CD4-positive, alpha-beta T cell treated with Interleukin-15 for 4 hours (primary cell): ENCODE results near the gene CCDC187.
"Not testable (repeated sequence)": the region's sequence is repeated elsewhere in the genome, so short reads cannot be mapped to it uniquely, and the experiment has no call there.

Source experiments
- DNase-seq: peaks from one replicate; pipeline ENCODE4 v3.0.0-alpha.2; 2020; ENCODE audit warnings: low spot score

CCDC187 gene

GRCh38 chr9:136239135-136239982, 64.5 kb downstream of the CCDC187 start:
- DNase-seq, result no peak

DNA sequence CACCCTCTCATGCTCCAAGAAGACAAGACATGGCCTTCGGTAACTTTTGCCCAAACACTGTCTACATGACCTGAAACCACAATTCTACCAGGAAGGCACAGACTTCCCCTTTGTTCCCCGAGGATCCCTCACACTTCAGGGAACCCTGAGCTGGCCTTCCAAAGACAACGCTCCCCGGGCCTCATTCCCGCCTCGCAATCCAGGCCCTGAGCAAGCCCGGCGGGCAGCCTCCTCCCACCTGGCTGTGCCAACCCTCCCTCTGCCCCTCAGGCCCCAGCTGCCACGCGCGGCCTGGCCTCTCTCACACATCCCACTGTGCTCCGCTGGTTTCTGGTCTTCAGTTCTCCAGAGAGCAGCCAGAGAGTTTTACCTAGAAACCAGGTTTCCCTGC, 65.6 kb downstream of the CCDC187 start:
- DNase-seq, result no peak

DNA sequence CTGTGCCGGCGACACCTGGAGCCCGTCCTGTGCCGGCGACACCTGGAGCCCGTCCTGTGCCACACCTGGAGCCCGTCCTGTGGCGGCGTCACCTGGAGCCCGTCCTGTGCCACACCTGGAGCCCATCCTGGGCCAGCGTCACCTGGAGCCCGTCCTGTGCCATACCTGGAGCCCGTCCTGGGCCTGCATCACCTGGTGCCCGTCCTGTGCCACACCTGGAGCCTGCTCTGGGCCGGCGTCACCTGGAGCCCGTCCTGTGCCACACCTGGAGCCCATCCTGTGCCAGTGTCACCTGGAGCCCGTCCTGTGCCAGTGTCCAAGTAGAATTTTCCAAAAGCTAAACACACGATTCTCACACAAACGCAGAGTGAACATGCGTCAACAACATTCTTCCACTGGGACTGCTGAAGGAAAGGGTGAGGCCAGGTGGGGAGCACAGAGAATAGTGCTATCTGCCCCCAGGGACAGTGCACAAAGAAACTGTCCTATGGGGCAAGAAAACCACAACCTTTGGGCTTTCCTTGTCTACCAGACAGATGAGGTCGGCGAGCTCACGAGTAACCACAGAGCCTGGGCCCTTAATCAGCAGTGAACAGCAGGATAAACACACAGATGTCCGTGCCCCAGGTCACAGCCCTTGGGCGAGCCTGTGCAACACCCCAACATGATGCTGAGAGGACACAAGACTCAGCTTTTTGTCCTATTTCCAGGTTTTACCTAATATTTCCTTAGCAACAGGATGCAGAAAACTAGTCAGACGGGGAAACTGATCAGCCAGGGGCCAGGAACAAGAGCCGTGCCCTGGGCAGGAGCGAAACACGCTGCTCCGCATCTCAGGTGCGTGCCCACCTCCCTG, 66.2 kb downstream of the CCDC187 start:
- no peak for DNase-seq

GRCh38 chr9:136236471-136237410, 67.2 kb downstream of the CCDC187 start:
- DNase-seq, result not testable (repeated sequence)

- DNase-seq, result no peak
These were observed 68.0 kb downstream of the CCDC187 start for GRCh38 chr9:136235709-136236455.

DNA sequence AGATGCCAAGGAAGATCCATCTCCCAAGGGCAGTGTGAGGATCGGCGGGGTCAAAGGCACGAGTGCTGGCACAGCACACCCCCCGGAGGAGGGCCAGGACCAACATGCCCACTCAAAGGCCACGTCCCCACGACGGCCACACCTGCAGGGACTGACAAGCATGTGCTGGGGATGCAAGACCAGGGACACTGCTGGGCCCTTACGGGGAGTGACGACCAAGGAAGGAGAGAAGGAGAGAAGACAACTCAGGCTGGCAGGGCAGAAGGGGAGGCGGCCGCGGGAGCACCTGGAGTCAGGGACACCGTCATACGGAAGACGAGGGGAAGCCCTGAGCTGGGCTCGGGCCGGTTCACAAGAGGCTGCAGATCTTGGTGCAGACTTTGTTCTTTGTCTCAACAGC, 68.7 kb downstream of the CCDC187 start:
- no peak for DNase-seq

GRCh38 chr9:136234597-136234996, 69.3 kb downstream of the CCDC187 start:
- DNase-seq, result no peak

- DNase-seq, result no peak
These were observed 70.0 kb downstream of the CCDC187 start for GRCh38 chr9:136233868-136234267.

GRCh38 chr9:136233411-136233810, 70.5 kb downstream of the CCDC187 start:
- no peak for DNase-seq

DNA sequence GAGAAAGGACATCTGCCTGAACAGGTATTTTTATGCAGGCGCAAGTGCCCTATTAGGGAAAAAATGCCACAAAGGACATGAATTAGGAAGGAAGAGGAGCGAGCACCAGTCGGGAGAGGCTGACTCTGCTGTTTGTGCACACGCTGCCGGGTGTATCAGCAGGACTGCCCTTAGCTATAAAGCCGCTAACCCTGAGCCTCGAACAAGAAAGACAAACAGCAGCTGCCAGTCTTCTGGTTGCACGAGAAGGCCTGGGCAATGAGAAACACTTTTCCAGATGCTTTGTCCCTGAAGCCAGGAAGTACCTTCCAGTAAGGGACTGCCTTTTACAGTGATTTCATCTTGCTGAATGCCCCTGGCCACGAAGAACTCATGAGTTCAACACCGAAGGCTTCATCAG, 70.9 kb downstream of the CCDC187 start:
- no peak for DNase-seq

DNA sequence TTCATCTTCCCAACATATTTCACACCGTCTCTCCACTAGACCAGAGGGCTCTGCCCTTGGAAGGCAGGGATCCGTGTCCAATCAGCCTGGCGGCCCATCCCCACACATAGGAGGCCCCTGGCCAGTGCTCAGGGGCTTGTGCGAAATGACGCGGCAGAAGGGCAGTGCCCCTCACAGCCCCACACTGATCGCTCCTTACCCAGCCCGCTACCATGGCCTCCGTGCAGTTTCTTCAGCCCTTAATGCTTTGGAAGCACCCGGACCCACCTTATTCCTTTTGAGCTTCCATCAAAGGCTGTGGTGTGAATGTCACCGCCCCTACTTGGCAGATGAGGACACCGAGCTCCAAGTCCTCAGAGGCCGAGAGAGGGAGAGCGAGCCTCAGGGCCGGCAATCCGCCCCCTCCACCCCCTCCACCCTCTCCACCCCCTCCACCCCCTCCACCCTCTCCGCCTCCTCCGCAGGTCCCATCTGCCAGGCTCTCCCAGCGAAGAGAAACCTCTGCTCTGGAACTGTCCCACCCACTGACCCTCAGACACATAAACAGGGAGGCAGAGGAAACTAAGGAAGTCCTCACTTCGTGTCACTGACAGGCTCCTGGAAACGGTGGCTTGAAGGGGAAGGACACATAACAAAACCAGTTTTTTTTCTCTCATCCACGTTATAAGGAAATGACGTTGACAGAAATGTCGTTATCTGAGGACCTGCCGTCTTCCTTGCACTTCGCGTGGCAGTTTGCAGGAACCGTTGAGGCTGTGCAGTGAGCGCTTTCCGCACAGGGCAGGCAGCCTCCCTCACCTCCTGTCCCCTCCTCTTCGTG, 72.2 kb downstream of the CCDC187 start:
- peak; percentile 13 for DNase-seq

- DNase-seq, result no peak
These were observed 73.1 kb downstream of the CCDC187 start for GRCh38 chr9:136230773-136231172.

GRCh38 chr9:136230365-136230764, 73.5 kb downstream of the CCDC187 start:
- DNase-seq, result no peak

DNA sequence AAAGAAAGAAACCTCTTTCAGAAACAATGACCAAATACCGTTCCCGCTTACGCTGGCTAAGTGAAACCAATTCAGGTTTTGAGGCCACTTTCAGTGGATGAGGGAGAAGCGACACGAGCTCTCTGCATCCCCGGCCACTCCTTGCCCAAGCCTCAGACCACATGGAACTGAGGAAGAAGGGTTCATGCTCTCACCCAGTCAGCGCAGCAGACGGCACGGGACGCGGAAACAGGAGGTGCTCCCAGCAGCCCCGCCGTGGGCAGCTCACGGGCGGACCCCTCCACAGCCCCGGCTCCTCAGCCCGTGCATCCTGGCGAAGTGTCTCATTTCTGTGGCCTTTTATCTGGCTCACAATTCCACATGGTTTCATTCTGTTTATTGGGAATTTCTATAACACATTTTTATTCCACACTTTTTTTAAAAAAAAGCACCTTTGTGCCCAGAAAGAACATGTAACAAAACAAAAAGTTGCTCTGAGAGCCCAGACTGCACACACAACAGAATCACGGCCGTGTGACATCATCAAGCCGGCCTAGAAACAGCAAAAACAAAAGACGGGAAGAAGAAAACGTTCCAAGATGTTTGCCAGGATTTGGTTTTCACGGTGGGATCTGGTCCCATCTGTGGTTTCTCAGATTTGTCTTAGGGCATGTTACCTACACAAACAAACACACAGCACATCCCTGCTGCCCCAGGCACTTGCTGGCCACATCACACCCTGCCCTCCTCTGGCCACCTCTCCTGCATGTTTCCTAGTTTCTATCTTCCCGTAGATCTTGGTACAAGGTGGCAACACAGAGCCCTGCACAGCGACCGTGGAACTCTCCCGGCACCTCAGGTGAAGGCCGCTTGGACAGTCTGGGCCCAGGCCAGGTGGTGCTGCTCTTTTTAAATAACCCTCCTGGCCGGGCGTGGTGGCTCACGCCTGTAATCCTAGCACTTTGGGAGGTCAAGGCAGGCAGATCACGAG, 74.5 kb downstream of the CCDC187 start:
- no peak for DNase-seq

- no peak for DNase-seq
These were observed 75.6 kb downstream of the CCDC187 start for GRCh38 chr9:136228107-136228875.

DNA sequence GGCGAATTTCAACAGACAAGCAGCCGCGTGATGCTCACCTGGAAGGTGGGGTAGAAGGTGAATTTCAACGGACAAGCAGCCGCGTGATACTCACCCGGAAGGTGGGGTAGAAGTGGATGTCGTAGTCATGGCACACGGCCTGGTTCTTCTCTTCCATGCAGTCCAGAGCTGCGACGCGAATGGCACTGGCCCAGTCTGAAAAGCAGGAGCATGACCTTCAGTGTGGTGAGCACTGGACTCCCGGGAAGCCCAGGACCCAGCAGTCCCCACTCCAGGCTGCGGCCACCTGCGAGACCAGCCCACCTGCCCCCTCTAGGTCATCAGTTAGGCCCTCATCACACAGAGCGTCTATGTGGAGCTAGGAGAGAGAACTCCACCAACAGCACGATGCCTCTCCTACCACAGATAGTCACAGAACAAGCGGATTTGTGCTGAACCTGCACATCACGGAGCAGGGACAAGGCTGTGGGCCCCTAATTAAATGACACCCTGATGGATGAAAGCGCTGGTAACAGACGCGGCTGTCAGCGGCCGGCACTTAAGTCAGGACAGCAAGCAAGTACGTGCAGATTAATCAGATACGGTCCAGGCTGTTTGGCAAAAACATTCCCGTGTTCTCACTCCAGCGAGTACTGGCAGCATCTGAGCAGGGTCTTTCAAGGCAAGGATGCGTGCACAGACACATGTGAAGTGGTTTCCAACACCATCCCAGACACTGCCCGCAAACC, 77.0 kb downstream of the CCDC187 start:
- DNase-seq, result no peak
